ENCODE results near the gene HELT. TPM values are rescaled to one million over a fixed set of nuclear protein-coding genes. Genes with fewer than 3 reads are reported as not detected.

HELT gene
- total RNA-seq, 1 experiment from 2014 or later: 0.28 TPM

DNA sequence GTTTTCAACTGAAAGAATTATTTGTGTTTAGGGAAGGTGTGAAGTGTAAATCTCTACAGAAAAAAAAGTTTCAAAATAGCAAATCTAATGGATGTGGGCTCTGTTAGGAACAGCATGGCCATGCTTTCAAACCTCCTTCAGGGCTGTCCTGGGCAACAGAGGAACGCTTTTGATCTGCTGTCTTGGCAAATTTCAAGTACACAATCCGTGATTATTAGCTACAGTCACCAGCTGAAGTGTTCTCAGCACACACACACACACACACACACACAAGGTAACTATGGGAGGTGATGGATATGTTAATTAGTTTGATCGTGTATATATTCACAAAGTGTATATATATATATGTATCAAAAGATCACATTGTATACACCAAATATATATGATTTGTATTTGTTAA is 40.5 kb upstream of the HELT start (continued):
- TF ChIP-seq, protein P1, sequence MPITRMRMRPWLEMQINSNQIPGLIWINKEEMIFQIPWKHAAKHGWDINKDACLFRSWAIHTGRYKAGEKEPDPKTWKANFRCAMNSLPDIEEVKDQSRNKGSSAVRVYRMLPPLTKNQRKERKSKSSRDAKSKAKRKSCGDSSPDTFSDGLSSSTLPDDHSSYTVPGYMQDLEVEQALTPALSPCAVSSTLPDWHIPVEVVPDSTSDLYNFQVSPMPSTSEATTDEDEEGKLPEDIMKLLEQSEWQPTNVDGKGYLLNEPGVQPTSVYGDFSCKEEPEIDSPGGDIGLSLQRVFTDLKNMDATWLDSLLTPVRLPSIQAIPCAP (CRISPR knock-in tag; IDR thresholded peaks at IDR 0.05): no peak
- TF ChIP-seq CREM (CRISPR knock-in tag; IDR thresholded peaks at IDR 0.05): no peak

DNA sequence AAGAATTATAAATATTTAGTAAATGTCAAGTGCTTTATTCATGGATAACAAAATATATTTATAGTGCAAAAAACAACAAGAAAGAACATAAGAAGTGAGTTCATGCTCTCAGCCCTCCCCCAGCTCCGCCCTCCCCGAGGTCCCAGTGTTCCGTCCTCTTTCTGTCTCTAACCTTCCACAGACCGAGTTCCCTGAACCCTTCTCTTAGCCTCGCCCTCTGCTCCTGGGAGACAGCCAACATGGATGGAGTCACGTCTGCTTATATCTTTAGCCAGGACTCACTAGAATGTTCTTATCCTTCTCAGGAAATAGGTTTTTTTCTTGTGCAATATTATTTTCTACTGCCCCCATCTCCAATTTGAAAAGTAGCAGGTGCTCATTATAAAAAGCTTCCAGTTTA is 40.1 kb upstream of the HELT start:
- Mint-ChIP-seq H3K4me1 (0 out of 2 replicates have a peak, but pooled peaks cover 2% of the 10 kb centered on the region), H3K4me3 (no peak overlapping the region), H3K27me3 (ENCODE audit: low read depth) (peaks cover 8% of the 10 kb centered on the region), H3K36me3 (no peaks in the 10 kb centered on the region), H3K9me3 (peaks cover 6% of the 10 kb centered on the region), H3K27ac (no peak overlapping the region)
- POLR2A ChIA-PET: no interaction called here
- ATAC-seq (no peak), DNase-seq (ENCODE audit: low spot score) (no peak)
- TF ChIP-seq, protein P2, sequence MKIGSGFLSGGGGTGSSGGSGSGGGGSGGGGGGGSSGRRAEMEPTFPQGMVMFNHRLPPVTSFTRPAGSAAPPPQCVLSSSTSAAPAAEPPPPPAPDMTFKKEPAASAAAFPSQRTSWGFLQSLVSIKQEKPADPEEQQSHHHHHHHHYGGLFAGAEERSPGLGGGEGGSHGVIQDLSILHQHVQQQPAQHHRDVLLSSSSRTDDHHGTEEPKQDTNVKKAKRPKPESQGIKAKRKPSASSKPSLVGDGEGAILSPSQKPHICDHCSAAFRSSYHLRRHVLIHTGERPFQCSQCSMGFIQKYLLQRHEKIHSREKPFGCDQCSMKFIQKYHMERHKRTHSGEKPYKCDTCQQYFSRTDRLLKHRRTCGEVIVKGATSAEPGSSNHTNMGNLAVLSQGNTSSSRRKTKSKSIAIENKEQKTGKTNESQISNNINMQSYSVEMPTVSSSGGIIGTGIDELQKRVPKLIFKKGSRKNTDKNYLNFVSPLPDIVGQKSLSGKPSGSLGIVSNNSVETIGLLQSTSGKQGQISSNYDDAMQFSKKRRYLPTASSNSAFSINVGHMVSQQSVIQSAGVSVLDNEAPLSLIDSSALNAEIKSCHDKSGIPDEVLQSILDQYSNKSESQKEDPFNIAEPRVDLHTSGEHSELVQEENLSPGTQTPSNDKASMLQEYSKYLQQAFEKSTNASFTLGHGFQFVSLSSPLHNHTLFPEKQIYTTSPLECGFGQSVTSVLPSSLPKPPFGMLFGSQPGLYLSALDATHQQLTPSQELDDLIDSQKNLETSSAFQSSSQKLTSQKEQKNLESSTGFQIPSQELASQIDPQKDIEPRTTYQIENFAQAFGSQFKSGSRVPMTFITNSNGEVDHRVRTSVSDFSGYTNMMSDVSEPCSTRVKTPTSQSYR (CRISPR knock-in tag; IDR thresholded peaks at IDR 0.05): no peak
- TF ChIP-seq, protein P3, sequence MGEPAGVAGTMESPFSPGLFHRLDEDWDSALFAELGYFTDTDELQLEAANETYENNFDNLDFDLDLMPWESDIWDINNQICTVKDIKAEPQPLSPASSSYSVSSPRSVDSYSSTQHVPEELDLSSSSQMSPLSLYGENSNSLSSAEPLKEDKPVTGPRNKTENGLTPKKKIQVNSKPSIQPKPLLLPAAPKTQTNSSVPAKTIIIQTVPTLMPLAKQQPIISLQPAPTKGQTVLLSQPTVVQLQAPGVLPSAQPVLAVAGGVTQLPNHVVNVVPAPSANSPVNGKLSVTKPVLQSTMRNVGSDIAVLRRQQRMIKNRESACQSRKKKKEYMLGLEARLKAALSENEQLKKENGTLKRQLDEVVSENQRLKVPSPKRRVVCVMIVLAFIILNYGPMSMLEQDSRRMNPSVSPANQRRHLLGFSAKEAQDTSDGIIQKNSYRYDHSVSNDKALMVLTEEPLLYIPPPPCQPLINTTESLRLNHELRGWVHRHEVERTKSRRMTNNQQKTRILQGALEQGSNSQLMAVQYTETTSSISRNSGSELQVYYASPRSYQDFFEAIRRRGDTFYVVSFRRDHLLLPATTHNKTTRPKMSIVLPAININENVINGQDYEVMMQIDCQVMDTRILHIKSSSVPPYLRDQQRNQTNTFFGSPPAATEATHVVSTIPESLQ (CRISPR knock-in tag; IDR thresholded peaks at IDR 0.05): no peak
- no peak for TF ChIP-seq SMAD4 (CRISPR knock-in tag; IDR thresholded peaks at IDR 0.05)
- TF ChIP-seq, protein P4, sequence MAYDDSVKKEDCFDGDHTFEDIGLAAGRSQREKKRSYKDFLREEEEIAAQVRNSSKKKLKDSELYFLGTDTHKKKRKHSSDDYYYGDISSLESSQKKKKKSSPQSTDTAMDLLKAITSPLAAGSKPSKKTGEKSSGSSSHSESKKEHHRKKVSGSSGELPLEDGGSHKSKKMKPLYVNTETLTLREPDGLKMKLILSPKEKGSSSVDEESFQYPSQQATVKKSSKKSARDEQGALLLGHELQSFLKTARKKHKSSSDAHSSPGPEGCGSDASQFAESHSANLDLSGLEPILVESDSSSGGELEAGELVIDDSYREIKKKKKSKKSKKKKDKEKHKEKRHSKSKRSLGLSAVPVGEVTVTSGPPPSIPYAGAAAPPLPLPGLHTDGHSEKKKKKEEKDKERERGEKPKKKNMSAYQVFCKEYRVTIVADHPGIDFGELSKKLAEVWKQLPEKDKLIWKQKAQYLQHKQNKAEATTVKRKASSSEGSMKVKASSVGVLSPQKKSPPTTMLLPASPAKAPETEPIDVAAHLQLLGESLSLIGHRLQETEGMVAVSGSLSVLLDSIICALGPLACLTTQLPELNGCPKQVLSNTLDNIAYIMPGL (CRISPR knock-in tag; IDR thresholded peaks at IDR 0.05): no peak
- TF ChIP-seq, protein P5, sequence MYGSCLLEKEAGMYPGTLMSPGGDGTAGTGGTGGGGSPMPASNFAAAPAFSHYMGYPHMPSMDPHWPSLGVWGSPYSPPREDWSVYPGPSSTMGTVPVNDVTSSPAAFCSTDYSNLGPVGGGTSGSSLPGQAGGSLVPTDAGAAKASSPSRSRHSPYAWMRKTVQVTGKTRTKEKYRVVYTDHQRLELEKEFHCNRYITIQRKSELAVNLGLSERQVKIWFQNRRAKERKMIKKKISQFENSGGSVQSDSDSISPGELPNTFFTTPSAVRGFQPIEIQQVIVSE (CRISPR knock-in tag; IDR thresholded peaks at IDR 0.05; ENCODE audit: borderline replicate concordance): no peak
- no peak for TF ChIP-seq ZNF423 (CRISPR knock-in tag; IDR thresholded peaks at IDR 0.05)
- TF ChIP-seq TEAD1 (CRISPR knock-in tag; IDR thresholded peaks at IDR 0.05): no peak
- no peak for TF ChIP-seq HMGA2 (CRISPR knock-in tag; IDR thresholded peaks at IDR 0.05)
- TF ChIP-seq NR3C1 (CRISPR knock-in tag; conservative IDR thresholded peaks at IDR 0.05; ENCODE audit: low read depth): no peak
- no peak for TF ChIP-seq TP53 (CRISPR knock-in tag; IDR thresholded peaks at IDR 0.05)
- TF ChIP-seq JUN (CRISPR knock-in tag; IDR thresholded peaks at IDR 0.05): no peak
- TF ChIP-seq NFE2L1 (CRISPR knock-in tag; IDR thresholded peaks at IDR 0.05): no peak
- TF ChIP-seq MXD4 (CRISPR knock-in tag; IDR thresholded peaks at IDR 0.05; ENCODE audit: borderline replicate concordance): no peak
- TF ChIP-seq ETV6 (CRISPR knock-in tag; IDR thresholded peaks at IDR 0.05): no peak
- no peak for TF ChIP-seq CREB1 (CRISPR knock-in tag; IDR thresholded peaks at IDR 0.05)
- CTCF ChIA-PET: no interaction called here
